WTC11 (cell line): ENCODE measurements around the gene EYS. TPM values are rescaled to one million over a fixed set of nuclear protein-coding genes. Genes with fewer than 3 reads are reported as not detected.

Experiments used
- ATAC-seq: fragments of 200-7000 bp; cut with Tn5 transposase; 2 replicates; pipeline ENCODE4 v1.10.0; 2021; ENCODE audit warnings: mild to moderate bottlenecking, moderate library complexity
- CTCF ChIA-PET: fragments of 300-600 bp; sonication (Branson Sonifier 250); formaldehyde crosslinking; loops from one replicate; lab custom pipeline; 2021; ENCODE audit warnings: antibody characterized with exemption; lab: Charles Lee
- POLR2A ChIA-PET: fragments of 350-600 bp; sonication (Branson Sonifier 250); formaldehyde crosslinking; loops from one replicate; lab custom pipeline; 2021; ENCODE audit warnings: antibody characterized with exemption; lab: Charles Lee
- DNase-seq: peaks from one replicate; pipeline ENCODE4 v3.0.0; 2021; ENCODE audit warnings: low spot score
- H3K27ac Mint-ChIP-seq: 2 replicates; pipeline ENCODE4 v1.8.0; 2021; ENCODE audit warnings: mixed read lengths
- H3K27me3 Mint-ChIP-seq: 2 replicates; pipeline ENCODE4 v1.8.0; 2021; ENCODE audit warnings: low read depth, mild to moderate bottlenecking, moderate library complexity, mixed read lengths
- H3K36me3 Mint-ChIP-seq: 2 replicates; pipeline ENCODE4 v1.8.0; 2021; ENCODE audit warnings: mixed read lengths
- H3K4me1 Mint-ChIP-seq: 2 replicates; pipeline ENCODE4 v1.8.0; 2022; ENCODE audit warnings: mixed read lengths
- H3K4me3 Mint-ChIP-seq: 2 replicates; pipeline ENCODE4 v1.8.0; 2021; ENCODE audit warnings: mild to moderate bottlenecking, moderate library complexity, mixed read lengths
- H3K9me3 Mint-ChIP-seq: 2 replicates; pipeline ENCODE4 v1.8.0; 2021; ENCODE audit warnings: mixed read lengths
- CREM ChIP-seq: sonication (generic); formaldehyde crosslinking; IDR thresholded peaks from 2 replicates; pipeline ENCODE4 v1.8.1; 2022; ENCODE audit warnings: mild to moderate bottlenecking, missing genetic modification reagents, moderate library complexity
- FOXJ3 ChIP-seq: sonication (generic); formaldehyde crosslinking; IDR thresholded peaks from 2 replicates; pipeline ENCODE4 v1.9.0; 2021; ENCODE audit warnings: missing genetic modification reagents, mild to moderate bottlenecking, borderline replicate concordance
- GRHL2 ChIP-seq: fragments of 250-450 bp; sonication (Bioruptor Pico); IDR thresholded peaks from 2 replicates; pipeline ENCODE4 v1.8.0; 2022; ENCODE audit warnings: mild to moderate bottlenecking, moderate library complexity; ENCODE audit not compliant: insufficient replicate concordance, severe bottlenecking
- NFATC4 ChIP-seq: fragments of 250-450 bp; sonication (Bioruptor Pico); IDR thresholded peaks from 2 replicates; pipeline ENCODE4 v1.9.0; 2021; ENCODE audit warnings: mild to moderate bottlenecking
- NR2C2 ChIP-seq: sonication (generic); formaldehyde crosslinking; IDR thresholded peaks from 2 replicates; pipeline ENCODE4 v1.8.0; 2022; ENCODE audit warnings: mild to moderate bottlenecking, missing genetic modification reagents
- TP53 ChIP-seq: sonication (generic); formaldehyde crosslinking; IDR thresholded peaks from 2 replicates; pipeline ENCODE4 v1.8.1; 2023; ENCODE audit warnings: mild to moderate bottlenecking, missing genetic modification reagents
- ZNF121 ChIP-seq: sonication (generic); formaldehyde crosslinking; IDR thresholded peaks from 2 replicates; pipeline ENCODE4 v1.8.0; 2023; ENCODE audit warnings: missing genetic modification reagents
- ZNF263 ChIP-seq: sonication (generic); formaldehyde crosslinking; IDR thresholded peaks from 2 replicates; pipeline ENCODE4 v1.8.1; 2022; ENCODE audit warnings: low read depth, mild to moderate bottlenecking, moderate library complexity, missing genetic modification reagents
- ZNF317 ChIP-seq: sonication (generic); formaldehyde crosslinking; IDR thresholded peaks from 2 replicates; pipeline ENCODE4 v1.8.1; 2023; ENCODE audit warnings: low read depth, mild to moderate bottlenecking, moderate library complexity, missing genetic modification reagents, borderline replicate concordance
- ZNF396 ChIP-seq: fragments of 250-450 bp; sonication (Bioruptor Pico); IDR thresholded peaks from 2 replicates; pipeline ENCODE4 v1.8.0; 2021; ENCODE audit warnings: mild to moderate bottlenecking, moderate library complexity, borderline replicate concordance
- ZNF416 ChIP-seq: fragments of 250-450 bp; sonication (Bioruptor Pico); IDR thresholded peaks from 2 replicates; pipeline ENCODE4 v1.9.0; 2021; ENCODE audit warnings: mild to moderate bottlenecking, inconsistent platforms
- total RNA-seq: library from RNA; stranded (reverse); gene quantifications from 3 replicates; pipeline ENCODE4 v1.2.3, GENCODE V29; 2021
- TF ChIP-seq, protein P1 (sequence below): sonication (generic); formaldehyde crosslinking; IDR thresholded peaks from 2 replicates; pipeline ENCODE4 v1.8.1; 2022; ENCODE audit warnings: mild to moderate bottlenecking, missing genetic modification reagents, moderate library complexity, borderline replicate concordance
- TF ChIP-seq, protein P2 (sequence below): sonication (generic); formaldehyde crosslinking; IDR thresholded peaks from 2 replicates; pipeline ENCODE4 v1.8.1; 2023; ENCODE audit warnings: mild to moderate bottlenecking, missing genetic modification reagents, borderline replicate concordance
- TF ChIP-seq, protein P3 (sequence below): fragments of 250-450 bp; sonication (Bioruptor Pico); conservative IDR thresholded peaks from 2 replicates; pipeline ENCODE4 v1.9.0; 2021; ENCODE audit warnings: mild to moderate bottlenecking
- TF ChIP-seq, protein P4 (sequence below): sonication (generic); formaldehyde crosslinking; IDR thresholded peaks from 2 replicates; pipeline ENCODE4 v1.8.0; 2022; ENCODE audit warnings: mild to moderate bottlenecking, missing genetic modification reagents
- TF ChIP-seq, protein P5 (sequence below): sonication (generic); formaldehyde crosslinking; IDR thresholded peaks from 2 replicates; pipeline ENCODE4 v1.8.1; 2022; ENCODE audit warnings: missing genetic modification reagents, borderline replicate concordance
- TF ChIP-seq, protein P6 (sequence below): sonication (generic); formaldehyde crosslinking; IDR thresholded peaks from 2 replicates; pipeline ENCODE4 v1.8.1; 2023; ENCODE audit warnings: mild to moderate bottlenecking, missing genetic modification reagents, moderate library complexity
- TF ChIP-seq, protein P7 (sequence below): sonication (generic); formaldehyde crosslinking; conservative IDR thresholded peaks from 2 replicates; pipeline ENCODE4 v1.8.1; 2023; ENCODE audit warnings: mild to moderate bottlenecking, low read depth, missing genetic modification reagents, moderate library complexity
- TF ChIP-seq, protein P8 (sequence below): sonication (generic); formaldehyde crosslinking; conservative IDR thresholded peaks from 2 replicates; pipeline ENCODE4 v1.8.1; 2022; ENCODE audit warnings: mild to moderate bottlenecking, missing genetic modification reagents

The EYS gene
- total RNA-seq, 1 experiment from 2014 or later, result not detected

DNA sequence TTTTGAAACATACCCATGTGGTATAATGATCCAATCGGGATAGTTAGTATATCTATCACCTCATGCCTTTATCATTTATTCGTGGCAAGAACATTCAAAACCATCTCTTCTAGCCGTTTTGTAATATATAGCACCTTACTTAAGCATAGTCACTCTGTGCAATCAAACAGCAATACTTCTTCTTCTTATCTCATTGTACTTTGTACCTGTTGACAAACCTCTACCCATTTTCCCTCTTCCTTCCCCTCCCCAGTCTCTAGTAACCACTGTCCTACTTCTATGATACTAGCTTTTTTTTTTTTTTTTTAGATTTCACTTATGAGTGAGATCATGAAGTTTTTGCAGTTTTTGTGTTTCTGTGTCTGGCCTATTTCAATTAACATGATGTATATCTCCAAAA lies 296.7 kb downstream of the EYS start:
- no peak for ATAC-seq

DNA sequence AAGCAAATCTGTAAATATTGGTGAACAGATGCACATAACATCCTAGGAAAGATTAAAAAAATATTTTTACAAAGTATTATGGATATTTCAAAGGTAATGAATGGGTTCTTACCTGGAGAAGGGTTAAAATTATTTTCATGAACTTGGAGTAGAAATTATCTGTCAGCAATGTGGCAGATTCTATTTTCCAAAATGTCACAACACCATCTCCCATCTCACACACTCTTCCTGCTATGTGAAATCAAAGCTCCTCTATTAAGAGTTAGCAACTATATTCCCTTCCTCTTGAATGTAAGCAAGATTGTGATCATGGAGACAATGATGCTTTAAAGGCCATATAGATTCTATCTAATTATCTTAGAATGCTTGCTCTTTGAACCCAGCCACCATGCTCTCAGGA lies 304.5 kb downstream of the EYS start:
- no peak overlapping the region for H3K4me3 Mint-ChIP-seq
- ChIA-PET CTCF (no interaction called here), POLR2A (no interaction called here)
- peaks cover 29% of the 10 kb centered on the region for H3K9me3 Mint-ChIP-seq
- no peaks in the 10 kb centered on the region for H3K4me1 Mint-ChIP-seq
- no peak for ATAC-seq
- no peak for DNase-seq
- H3K27ac Mint-ChIP-seq, result no peak overlapping the region
- H3K36me3 Mint-ChIP-seq, result peaks cover 12% of the 10 kb centered on the region
- H3K27me3 Mint-ChIP-seq, result 0 out of 2 replicates have a peak, but pooled peaks cover 3% of the 10 kb centered on the region
- TF ChIP-seq, protein P1, sequence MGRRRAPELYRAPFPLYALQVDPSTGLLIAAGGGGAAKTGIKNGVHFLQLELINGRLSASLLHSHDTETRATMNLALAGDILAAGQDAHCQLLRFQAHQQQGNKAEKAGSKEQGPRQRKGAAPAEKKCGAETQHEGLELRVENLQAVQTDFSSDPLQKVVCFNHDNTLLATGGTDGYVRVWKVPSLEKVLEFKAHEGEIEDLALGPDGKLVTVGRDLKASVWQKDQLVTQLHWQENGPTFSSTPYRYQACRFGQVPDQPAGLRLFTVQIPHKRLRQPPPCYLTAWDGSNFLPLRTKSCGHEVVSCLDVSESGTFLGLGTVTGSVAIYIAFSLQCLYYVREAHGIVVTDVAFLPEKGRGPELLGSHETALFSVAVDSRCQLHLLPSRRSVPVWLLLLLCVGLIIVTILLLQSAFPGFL (CRISPR knock-in tag), result no peak
- TF ChIP-seq ZNF396 (CRISPR knock-in tag) (no peak), GRHL2 (CRISPR knock-in tag) (no peak)
- TF ChIP-seq, protein P2, sequence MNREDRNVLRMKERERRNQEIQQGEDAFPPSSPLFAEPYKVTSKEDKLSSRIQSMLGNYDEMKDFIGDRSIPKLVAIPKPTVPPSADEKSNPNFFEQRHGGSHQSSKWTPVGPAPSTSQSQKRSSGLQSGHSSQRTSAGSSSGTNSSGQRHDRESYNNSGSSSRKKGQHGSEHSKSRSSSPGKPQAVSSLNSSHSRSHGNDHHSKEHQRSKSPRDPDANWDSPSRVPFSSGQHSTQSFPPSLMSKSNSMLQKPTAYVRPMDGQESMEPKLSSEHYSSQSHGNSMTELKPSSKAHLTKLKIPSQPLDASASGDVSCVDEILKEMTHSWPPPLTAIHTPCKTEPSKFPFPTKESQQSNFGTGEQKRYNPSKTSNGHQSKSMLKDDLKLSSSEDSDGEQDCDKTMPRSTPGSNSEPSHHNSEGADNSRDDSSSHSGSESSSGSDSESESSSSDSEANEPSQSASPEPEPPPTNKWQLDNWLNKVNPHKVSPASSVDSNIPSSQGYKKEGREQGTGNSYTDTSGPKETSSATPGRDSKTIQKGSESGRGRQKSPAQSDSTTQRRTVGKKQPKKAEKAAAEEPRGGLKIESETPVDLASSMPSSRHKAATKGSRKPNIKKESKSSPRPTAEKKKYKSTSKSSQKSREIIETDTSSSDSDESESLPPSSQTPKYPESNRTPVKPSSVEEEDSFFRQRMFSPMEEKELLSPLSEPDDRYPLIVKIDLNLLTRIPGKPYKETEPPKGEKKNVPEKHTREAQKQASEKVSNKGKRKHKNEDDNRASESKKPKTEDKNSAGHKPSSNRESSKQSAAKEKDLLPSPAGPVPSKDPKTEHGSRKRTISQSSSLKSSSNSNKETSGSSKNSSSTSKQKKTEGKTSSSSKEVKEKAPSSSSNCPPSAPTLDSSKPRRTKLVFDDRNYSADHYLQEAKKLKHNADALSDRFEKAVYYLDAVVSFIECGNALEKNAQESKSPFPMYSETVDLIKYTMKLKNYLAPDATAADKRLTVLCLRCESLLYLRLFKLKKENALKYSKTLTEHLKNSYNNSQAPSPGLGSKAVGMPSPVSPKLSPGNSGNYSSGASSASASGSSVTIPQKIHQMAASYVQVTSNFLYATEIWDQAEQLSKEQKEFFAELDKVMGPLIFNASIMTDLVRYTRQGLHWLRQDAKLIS (CRISPR knock-in tag), result no peak

More for the DNA sequence above, 296.7 kb downstream of the EYS start:
- TF ChIP-seq CREM (CRISPR knock-in tag) (no peak), ZNF396 (CRISPR knock-in tag) (no peak), NFATC4 (no peak), GRHL2 (CRISPR knock-in tag) (no peak), ZNF317 (CRISPR knock-in tag) (no peak), ZNF263 (no peak), FOXJ3 (CRISPR knock-in tag) (no peak), TP53 (CRISPR knock-in tag) (no peak), ZNF121 (CRISPR knock-in tag) (no peak), NR2C2 (CRISPR knock-in tag) (no peak), ZNF416 (CRISPR knock-in tag) (no peak)
- TF ChIP-seq, protein P3, sequence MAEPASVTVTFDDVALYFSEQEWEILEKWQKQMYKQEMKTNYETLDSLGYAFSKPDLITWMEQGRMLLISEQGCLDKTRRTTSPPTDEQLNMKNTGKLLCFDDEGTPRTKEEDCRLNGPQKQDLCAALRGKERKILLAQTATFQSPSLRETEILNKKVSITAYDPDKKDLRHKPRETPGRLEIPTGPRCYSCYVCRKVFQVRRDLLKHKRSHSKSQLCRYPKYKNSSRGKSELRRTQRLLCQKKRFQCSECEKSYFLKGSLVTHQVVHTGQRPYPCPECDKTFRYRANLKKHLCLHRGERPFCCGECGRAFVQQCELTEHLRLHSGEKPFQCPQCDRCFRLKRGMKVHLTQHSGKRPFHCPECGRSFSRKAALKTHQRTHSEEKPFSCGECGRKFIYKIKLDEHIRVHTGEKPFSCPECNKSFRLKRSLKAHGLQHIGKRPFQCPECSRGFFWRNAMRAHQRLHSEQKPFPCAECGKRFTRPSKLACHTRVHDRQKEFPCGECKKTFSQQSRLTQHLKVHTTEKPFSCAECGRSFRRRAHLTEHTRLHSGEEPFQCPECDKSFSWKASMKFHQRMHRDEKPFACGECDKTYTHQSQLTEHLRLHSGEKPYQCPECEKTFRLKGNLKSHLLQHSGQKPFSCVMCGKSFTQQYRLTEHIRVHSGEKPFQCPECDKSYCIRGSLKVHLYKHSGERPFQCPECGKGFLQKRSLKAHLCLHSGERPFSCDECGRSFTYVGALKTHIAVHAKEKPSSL (CRISPR knock-in tag), result no peak
- TF ChIP-seq, protein P4, sequence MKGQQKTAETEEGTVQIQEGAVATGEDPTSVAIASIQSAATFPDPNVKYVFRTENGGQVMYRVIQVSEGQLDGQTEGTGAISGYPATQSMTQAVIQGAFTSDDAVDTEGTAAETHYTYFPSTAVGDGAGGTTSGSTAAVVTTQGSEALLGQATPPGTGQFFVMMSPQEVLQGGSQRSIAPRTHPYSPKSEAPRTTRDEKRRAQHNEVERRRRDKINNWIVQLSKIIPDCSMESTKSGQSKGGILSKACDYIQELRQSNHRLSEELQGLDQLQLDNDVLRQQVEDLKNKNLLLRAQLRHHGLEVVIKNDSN (CRISPR knock-in tag), result no peak
- TF ChIP-seq, protein P5, sequence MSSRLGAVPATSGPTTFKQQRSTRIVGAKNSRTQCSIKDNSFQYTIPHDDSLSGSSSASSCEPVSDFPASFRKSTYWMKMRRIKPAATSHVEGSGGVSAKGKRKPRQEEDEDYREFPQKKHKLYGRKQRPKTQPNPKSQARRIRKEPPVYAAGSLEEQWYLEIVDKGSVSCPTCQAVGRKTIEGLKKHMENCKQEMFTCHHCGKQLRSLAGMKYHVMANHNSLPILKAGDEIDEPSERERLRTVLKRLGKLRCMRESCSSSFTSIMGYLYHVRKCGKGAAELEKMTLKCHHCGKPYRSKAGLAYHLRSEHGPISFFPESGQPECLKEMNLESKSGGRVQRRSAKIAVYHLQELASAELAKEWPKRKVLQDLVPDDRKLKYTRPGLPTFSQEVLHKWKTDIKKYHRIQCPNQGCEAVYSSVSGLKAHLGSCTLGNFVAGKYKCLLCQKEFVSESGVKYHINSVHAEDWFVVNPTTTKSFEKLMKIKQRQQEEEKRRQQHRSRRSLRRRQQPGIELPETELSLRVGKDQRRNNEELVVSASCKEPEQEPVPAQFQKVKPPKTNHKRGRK (CRISPR knock-in tag), result no peak
- TF ChIP-seq, protein P6, sequence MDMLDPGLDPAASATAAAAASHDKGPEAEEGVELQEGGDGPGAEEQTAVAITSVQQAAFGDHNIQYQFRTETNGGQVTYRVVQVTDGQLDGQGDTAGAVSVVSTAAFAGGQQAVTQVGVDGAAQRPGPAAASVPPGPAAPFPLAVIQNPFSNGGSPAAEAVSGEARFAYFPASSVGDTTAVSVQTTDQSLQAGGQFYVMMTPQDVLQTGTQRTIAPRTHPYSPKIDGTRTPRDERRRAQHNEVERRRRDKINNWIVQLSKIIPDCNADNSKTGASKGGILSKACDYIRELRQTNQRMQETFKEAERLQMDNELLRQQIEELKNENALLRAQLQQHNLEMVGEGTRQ (CRISPR knock-in tag), result no peak
- TF ChIP-seq, protein P7, sequence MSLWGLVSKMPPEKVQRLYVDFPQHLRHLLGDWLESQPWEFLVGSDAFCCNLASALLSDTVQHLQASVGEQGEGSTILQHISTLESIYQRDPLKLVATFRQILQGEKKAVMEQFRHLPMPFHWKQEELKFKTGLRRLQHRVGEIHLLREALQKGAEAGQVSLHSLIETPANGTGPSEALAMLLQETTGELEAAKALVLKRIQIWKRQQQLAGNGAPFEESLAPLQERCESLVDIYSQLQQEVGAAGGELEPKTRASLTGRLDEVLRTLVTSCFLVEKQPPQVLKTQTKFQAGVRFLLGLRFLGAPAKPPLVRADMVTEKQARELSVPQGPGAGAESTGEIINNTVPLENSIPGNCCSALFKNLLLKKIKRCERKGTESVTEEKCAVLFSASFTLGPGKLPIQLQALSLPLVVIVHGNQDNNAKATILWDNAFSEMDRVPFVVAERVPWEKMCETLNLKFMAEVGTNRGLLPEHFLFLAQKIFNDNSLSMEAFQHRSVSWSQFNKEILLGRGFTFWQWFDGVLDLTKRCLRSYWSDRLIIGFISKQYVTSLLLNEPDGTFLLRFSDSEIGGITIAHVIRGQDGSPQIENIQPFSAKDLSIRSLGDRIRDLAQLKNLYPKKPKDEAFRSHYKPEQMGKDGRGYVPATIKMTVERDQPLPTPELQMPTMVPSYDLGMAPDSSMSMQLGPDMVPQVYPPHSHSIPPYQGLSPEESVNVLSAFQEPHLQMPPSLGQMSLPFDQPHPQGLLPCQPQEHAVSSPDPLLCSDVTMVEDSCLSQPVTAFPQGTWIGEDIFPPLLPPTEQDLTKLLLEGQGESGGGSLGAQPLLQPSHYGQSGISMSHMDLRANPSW (CRISPR knock-in tag), result no peak
- TF ChIP-seq, protein P1 (CRISPR knock-in tag), result no peak
- TF ChIP-seq, protein P8, sequence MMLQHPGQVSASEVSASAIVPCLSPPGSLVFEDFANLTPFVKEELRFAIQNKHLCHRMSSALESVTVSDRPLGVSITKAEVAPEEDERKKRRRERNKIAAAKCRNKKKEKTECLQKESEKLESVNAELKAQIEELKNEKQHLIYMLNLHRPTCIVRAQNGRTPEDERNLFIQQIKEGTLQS, result no peak
- POLR2A ChIA-PET, result no interaction called here
- no peak for DNase-seq
- CTCF ChIA-PET, result no interaction called here
- H3K9me3 Mint-ChIP-seq, result peaks cover 42% of the 10 kb centered on the region
- no peaks in the 10 kb centered on the region for H3K27me3 Mint-ChIP-seq
- no peak overlapping the region for H3K27ac Mint-ChIP-seq
- peaks cover 5% of the 10 kb centered on the region for H3K4me1 Mint-ChIP-seq
- no peak overlapping the region for H3K4me3 Mint-ChIP-seq
- peaks cover 17% of the 10 kb centered on the region for H3K36me3 Mint-ChIP-seq
